SK-N-SH treated with all-trans-retinoic acid at 6 μM for 48 hours (cell line): ENCODE data around the gene CTSF.
A peak's percentile ranks its signal among the peaks of the same experiment; 100 is the strongest.

ENCODE experiments used
- ATAC-seq: fragments of 200-7000 bp; cut with Tn5 transposase; 3 replicates; pipeline ENCODE4 v1.9.1; 2020; ENCODE audit warnings: mild to moderate bottlenecking, moderate library complexity
- ARNTL ChIP-seq: fragments of 450-650 bp; formaldehyde crosslinking; IDR thresholded peaks from 2 replicates; pipeline ENCODE4 v1.5.0; 2020; ENCODE audit warnings: low read depth, mild to moderate bottlenecking, moderate library complexity, borderline replicate concordance
- BACH2 ChIP-seq: fragments of 250-450 bp; sonication (Bioruptor Pico); IDR thresholded peaks from 2 replicates; pipeline ENCODE4 v1.9.0; 2021; ENCODE audit warnings: mild to moderate bottlenecking, borderline replicate concordance
- ESRRG ChIP-seq: fragments of 250-450 bp; sonication (Bioruptor Pico); IDR thresholded peaks from 2 replicates; pipeline ENCODE4 v1.6.1; 2021; ENCODE audit warnings: mild to moderate bottlenecking
- ISL1 ChIP-seq: fragments of 250-450 bp; sonication (Bioruptor Pico); IDR thresholded peaks from 2 replicates; pipeline ENCODE4 v2.1.2; 2022; ENCODE audit warnings: mild to moderate bottlenecking, moderate library complexity
- POU6F1 ChIP-seq: fragments of 250-450 bp; sonication (Bioruptor Pico); IDR thresholded peaks from 2 replicates; pipeline ENCODE4 v1.8.0; 2021; ENCODE audit warnings: low read depth, mild to moderate bottlenecking, moderate library complexity, borderline replicate concordance
- PPARA ChIP-seq: fragments of 250-450 bp; sonication (Bioruptor Pico); IDR thresholded peaks from 2 replicates; pipeline ENCODE4 v1.5.0; 2020; ENCODE audit warnings: mild to moderate bottlenecking, borderline replicate concordance
- SNAI2 ChIP-seq: fragments of 250-450 bp; sonication (Bioruptor Pico); IDR thresholded peaks from 2 replicates; pipeline ENCODE4 v1.5.0; 2020; ENCODE audit warnings: mild to moderate bottlenecking, moderate library complexity
- TCF4 ChIP-seq: fragments of 250-450 bp; sonication (Bioruptor Pico); IDR thresholded peaks from 2 replicates; pipeline ENCODE4 v1.8.0; 2021; ENCODE audit warnings: mild to moderate bottlenecking, moderate library complexity, borderline replicate concordance
- TOX ChIP-seq: fragments of 250-450 bp; sonication (Bioruptor Pico); IDR thresholded peaks from 2 replicates; pipeline ENCODE4 v1.8.0; 2021; ENCODE audit warnings: mild to moderate bottlenecking, moderate library complexity, borderline replicate concordance
- ZC3H10 ChIP-seq: fragments of 250-450 bp; sonication (Bioruptor Pico); IDR thresholded peaks from 2 replicates; pipeline ENCODE4 v1.5.1; 2021; ENCODE audit warnings: mild to moderate bottlenecking, moderate library complexity
- ZFP3 ChIP-seq: fragments of 250-450 bp; sonication (Bioruptor Pico); IDR thresholded peaks from 2 replicates; pipeline ENCODE4 v1.5.0; 2020; ENCODE audit warnings: mild to moderate bottlenecking, moderate library complexity
- ZFP30 ChIP-seq: fragments of 450-650 bp; formaldehyde crosslinking; IDR thresholded peaks from 2 replicates; pipeline ENCODE4 v1.5.0; 2022; ENCODE audit warnings: mild to moderate bottlenecking, moderate library complexity
- ZNF565 ChIP-seq: fragments of 450-650 bp; formaldehyde crosslinking; conservative IDR thresholded peaks from 2 replicates; pipeline ENCODE4 v1.5.0; 2020; ENCODE audit warnings: low read depth, mild to moderate bottlenecking, moderate library complexity
- ZNF70 ChIP-seq: fragments of 450-650 bp; formaldehyde crosslinking; IDR thresholded peaks from 2 replicates; pipeline ENCODE4 v1.5.0; 2020; ENCODE audit warnings: mild to moderate bottlenecking, moderate library complexity
- ZNF8 ChIP-seq: fragments of 450-650 bp; formaldehyde crosslinking; IDR thresholded peaks from 2 replicates; pipeline ENCODE4 v1.5.0; 2020; ENCODE audit warnings: mild to moderate bottlenecking, moderate library complexity
- TF ChIP-seq, protein P1 (sequence below): fragments of 250-450 bp; sonication (Bioruptor Pico); IDR thresholded peaks from 2 replicates; pipeline ENCODE4 v1.5.1; 2021; ENCODE audit warnings: mild to moderate bottlenecking, moderate library complexity
- TF ChIP-seq, protein P2 (sequence below): fragments of 250-450 bp; sonication (Bioruptor Pico); IDR thresholded peaks from 2 replicates; pipeline ENCODE4 v1.5.0; 2020; ENCODE audit warnings: mild to moderate bottlenecking, moderate library complexity

The CTSF gene

DNA sequence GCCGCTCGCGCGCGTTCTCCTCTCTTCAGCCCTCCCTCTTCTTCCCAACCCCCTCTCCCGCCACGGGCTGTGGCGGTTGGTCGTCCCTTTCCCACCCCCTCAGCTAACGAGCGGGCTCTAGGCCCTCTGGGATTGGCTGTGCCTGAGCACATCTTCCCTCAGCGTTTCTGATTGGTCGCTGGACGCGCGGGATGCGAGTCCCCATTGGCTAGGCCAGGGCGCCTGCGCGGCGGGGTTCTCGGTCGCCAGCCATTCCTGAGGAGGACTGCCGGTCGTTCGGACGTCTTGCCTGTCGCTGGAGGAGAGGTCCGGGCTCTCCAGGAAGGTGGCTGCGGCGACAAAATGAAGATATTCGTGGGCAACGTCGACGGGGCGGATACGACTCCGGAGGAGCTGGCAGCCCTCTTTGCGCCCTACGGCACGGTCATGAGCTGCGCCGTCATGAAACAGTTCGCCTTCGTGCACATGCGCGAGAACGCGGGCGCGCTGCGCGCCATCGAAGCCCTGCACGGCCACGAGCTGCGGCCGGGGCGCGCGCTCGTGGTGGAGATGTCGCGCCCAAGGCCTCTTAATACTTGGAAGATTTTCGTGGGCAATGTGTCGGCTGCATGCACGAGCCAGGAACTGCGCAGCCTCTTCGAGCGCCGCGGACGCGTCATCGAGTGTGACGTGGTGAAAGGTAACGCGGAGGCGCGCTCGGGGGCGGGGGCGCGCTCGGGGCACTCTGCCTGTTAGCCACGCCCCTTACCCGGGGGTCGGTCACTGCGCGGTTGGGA lies 48.2 kb upstream of the CTSF start, which contains the start of gene RBM14 (continued):
- TF ChIP-seq BACH2 (CRISPR knock-in tag): 0 out of 2 replicates have a peak, but pooled peaks have one; percentile 27
- TF ChIP-seq POU6F1 (CRISPR knock-in tag): no peak
- 0 out of 2 replicates have a peak, but pooled peaks have one; percentile 2 for TF ChIP-seq ZC3H10
- TF ChIP-seq ZNF70: no peak; the same call in 1 of the 2 replicates

DNA sequence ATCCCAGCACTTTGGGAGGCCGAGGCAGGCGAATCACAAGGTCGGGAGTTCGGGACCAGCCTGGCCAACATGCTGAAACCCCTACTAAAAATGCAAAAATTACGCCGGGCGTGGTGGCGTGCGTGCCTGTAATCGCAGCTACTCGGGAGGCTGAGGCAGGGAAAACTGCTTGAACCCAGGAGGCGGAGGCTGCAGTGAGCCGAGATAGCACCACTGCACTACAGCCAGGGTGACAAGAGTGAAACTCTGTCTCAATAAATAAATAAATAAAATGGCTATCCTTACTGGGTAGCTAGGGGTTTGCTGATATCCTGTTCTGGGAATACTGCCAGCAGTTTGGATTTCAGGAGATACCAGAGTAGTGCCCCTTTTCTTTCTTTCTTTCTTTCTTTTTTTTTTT lies 45.7 kb upstream of the CTSF start:
- no peak for ATAC-seq
- TF ChIP-seq ISL1 (CRISPR knock-in tag) (no peak), SNAI2 (CRISPR knock-in tag) (no peak), ZFP30 (no peak), ZNF8 (CRISPR knock-in tag) (no peak), ESRRG (no peak), ZNF565 (CRISPR knock-in tag) (no peak)
- TF ChIP-seq, protein P1, sequence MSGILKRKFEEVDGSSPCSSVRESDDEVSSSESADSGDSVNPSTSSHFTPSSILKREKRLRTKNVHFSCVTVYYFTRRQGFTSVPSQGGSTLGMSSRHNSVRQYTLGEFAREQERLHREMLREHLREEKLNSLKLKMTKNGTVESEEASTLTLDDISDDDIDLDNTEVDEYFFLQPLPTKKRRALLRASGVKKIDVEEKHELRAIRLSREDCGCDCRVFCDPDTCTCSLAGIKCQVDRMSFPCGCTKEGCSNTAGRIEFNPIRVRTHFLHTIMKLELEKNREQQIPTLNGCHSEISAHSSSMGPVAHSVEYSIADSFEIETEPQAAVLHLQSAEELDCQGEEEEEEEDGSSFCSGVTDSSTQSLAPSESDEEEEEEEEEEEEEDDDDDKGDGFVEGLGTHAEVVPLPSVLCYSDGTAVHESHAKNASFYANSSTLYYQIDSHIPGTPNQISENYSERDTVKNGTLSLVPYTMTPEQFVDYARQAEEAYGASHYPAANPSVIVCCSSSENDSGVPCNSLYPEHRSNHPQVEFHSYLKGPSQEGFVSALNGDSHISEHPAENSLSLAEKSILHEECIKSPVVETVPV (CRISPR knock-in tag): no peak
- TF ChIP-seq, all 23 proteins: peak for 0

- TF ChIP-seq ZFP3 (CRISPR knock-in tag): no peak
- no peak for TF ChIP-seq ZNF8 (CRISPR knock-in tag)
- no peak for TF ChIP-seq ZFP30
- no peak for TF ChIP-seq ESRRG
- no peak for TF ChIP-seq ZNF70
- TF ChIP-seq ARNTL (CRISPR knock-in tag): no peak
- TF ChIP-seq POU6F1 (CRISPR knock-in tag): no peak
- no peak for TF ChIP-seq ZC3H10
- TF ChIP-seq SNAI2 (CRISPR knock-in tag): no peak
- TF ChIP-seq ZNF565 (CRISPR knock-in tag): no peak
- TF ChIP-seq, protein P1 (CRISPR knock-in tag): no peak
- TF ChIP-seq TCF4 (CRISPR knock-in tag): no peak
- TF ChIP-seq, protein P2, sequence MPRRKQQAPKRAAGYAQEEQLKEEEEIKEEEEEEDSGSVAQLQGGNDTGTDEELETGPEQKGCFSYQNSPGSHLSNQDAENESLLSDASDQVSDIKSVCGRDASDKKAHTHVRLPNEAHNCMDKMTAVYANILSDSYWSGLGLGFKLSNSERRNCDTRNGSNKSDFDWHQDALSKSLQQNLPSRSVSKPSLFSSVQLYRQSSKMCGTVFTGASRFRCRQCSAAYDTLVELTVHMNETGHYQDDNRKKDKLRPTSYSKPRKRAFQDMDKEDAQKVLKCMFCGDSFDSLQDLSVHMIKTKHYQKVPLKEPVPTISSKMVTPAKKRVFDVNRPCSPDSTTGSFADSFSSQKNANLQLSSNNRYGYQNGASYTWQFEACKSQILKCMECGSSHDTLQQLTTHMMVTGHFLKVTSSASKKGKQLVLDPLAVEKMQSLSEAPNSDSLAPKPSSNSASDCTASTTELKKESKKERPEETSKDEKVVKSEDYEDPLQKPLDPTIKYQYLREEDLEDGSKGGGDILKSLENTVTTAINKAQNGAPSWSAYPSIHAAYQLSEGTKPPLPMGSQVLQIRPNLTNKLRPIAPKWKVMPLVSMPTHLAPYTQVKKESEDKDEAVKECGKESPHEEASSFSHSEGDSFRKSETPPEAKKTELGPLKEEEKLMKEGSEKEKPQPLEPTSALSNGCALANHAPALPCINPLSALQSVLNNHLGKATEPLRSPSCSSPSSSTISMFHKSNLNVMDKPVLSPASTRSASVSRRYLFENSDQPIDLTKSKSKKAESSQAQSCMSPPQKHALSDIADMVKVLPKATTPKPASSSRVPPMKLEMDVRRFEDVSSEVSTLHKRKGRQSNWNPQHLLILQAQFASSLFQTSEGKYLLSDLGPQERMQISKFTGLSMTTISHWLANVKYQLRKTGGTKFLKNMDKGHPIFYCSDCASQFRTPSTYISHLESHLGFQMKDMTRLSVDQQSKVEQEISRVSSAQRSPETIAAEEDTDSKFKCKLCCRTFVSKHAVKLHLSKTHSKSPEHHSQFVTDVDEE (CRISPR knock-in tag): no peak
- TF ChIP-seq TOX (CRISPR knock-in tag): no peak
- no peak for TF ChIP-seq PPARA (CRISPR knock-in tag)
- ATAC-seq: no peak
These were observed 44.1 kb upstream of the CTSF start for GRCh38 chr11:66612458-66612857.
